GM23248 (cell line): Measurements from ENCODE around the gene EME1.

ENCODE experiments used
- EZH2 ChIP-seq: fragments of 200-600 bp; sonication (generic); IDR thresholded peaks from 2 replicates; pipeline ENCODE4 v1.6.1; 2018; ENCODE audit warnings: antibody characterized with exemption, mild to moderate bottlenecking; ENCODE audit not compliant: insufficient read depth, poor library complexity, severe bottlenecking
- EZH2phosphoT487 ChIP-seq: fragments of 200-600 bp; sonication (generic); IDR thresholded peaks from 2 replicates; pipeline ENCODE4 v1.6.1; 2018; ENCODE audit warnings: antibody characterized with exemption, moderate library complexity, mild to moderate bottlenecking, low read depth; ENCODE audit not compliant: insufficient read depth

- no peak for TF ChIP-seq EZH2
- no peak for TF ChIP-seq EZH2phosphoT487
Observed at GRCh38 chr17:50381920-50382319, 8.9 kb downstream of the EME1 start.
